Choroid plexus epithelial cell (primary cell): Measurements from ENCODE around the gene CAMK1D.

Experiments used
- DNase-seq: peaks from one replicate; pipeline ENCODE4 v3.0.0-alpha.2; 2010; ENCODE audit warnings: low read depth
- H3K4me3 ChIP-seq: 2 replicates; pipeline ENCODE4 v1.5.1; 2011; ENCODE audit warnings: low read depth, mild to moderate bottlenecking, control low read depth, low read length, moderate library complexity
- CTCF ChIP-seq: conservative IDR thresholded peaks from 2 replicates; pipeline ENCODE4 v1.5.1; 2011; ENCODE audit warnings: low read depth, mild to moderate bottlenecking, control low read depth, inconsistent platforms, low read length, moderate library complexity

CAMK1D gene

DNA sequence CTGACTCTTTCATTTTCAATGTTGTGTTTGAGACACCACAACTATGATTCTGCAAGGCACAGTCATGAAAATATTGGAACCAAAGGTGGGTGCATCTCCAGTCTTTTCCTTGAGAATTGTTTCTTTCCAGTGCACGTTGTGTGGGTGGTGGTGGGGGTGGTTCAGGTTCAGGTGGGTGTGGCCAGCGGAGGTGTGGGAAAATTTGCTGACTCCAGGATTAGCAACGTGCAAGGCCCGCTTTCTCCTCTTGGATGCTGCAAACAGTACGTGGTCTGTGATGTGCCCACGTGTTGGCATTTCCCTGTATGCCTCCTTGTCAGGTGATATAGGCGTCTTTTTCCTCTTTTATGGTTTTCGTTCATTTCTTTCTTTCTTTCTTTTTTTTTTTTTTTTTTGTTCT, 59.1 kb downstream of the CAMK1D start:
- no peak for DNase-seq
- H3K4me3 ChIP-seq, result no peak overlapping the region
- TF ChIP-seq CTCF, result no peak

DNA sequence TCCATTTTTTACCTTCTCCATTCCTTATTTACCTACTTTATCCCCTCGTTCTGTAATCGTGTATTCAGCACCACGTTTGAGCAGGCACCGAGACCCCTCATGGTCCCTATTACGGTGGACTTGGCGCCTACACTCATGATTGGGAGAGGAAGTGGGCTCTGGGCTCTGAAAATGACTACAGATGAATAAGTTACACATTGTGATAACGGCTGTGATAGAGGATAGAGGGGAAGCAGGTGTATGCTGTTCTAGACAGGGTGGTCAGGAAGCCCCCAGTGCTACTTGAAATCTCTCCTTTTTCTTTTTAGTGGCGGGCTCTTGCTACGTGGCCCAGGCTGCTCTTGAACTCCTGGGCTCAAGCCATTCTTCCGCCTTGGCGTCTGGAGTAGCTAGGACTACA, 59.8 kb downstream of the CAMK1D start:
- TF ChIP-seq CTCF, result no peak
- DNase-seq, result no peak
- no peak overlapping the region for H3K4me3 ChIP-seq

DNA sequence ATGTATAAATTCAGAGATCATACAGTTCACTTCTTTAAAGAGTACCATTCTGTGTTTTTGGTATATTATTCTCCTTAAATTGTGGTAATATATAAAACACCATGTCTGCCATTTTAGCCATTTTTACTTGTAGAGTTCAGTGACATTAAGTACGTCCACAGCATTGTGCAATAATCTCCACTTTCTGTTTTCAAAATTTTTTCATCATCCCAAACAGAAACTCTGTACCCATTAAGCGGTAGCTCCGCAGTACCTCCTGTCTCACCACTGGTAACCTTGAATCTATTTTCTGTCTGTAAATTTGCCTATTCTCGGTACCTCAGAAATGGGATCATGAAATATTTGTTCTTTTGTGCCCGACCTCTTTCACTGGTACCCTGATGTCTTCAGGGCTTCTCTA, 60.3 kb downstream of the CAMK1D start:
- no peak for TF ChIP-seq CTCF
- DNase-seq, result no peak
- H3K4me3 ChIP-seq, result no peak overlapping the region

DNA sequence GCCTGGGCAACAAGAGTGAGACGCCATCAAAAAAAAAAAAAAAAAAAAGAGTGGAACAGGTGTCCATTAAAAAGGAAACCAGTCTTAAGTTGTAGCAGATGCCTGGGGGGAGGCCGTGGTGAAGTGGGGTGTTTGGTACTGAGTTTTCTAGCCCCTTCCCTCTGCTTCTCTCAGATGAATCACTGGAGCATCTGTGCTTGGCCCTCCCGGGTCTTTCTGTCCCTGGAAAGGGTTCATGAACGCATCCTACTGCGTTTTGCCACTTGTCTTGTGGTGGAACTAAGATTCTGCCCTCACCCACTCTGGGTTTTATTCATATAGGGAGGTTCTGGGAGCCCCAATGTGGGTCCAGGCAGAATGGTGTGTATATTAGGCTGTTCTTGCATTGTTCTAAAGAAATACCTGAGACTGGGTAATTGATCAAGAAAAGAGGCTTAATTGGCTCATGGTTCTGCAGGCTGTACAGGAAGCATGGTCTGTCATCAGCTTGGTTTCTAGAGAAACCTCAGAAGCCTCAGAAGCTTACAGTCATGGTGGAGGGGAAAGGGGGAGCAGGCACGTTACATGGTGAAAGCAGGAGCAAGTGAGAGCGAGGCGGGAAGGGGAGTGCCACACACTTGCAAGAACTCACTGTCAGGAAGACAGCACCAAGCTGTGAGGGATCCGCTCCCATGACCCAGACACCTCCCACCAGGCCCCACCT, 63.5 kb downstream of the CAMK1D start:
- no peak overlapping the region for H3K4me3 ChIP-seq
- no peak for DNase-seq
- TF ChIP-seq CTCF, result no peak

DNA sequence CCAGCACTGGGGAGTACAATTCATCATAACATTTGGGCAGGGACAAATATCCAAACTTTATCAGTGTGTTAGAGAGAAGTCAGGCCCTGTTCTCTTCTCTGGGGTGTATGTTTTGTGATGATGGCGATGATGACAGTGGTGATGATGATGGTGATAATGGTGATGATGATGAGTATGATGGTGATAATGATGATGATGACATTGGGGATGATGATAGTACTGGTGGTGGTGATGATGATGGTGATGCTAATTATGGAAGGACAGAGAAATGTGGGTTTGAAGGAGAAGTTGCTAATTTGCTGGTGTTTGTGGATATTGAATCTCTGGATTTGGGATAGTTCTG, 64.0 kb downstream of the CAMK1D start:
- no peak for DNase-seq
- no peak overlapping the region for H3K4me3 ChIP-seq
- no peak for TF ChIP-seq CTCF

DNA sequence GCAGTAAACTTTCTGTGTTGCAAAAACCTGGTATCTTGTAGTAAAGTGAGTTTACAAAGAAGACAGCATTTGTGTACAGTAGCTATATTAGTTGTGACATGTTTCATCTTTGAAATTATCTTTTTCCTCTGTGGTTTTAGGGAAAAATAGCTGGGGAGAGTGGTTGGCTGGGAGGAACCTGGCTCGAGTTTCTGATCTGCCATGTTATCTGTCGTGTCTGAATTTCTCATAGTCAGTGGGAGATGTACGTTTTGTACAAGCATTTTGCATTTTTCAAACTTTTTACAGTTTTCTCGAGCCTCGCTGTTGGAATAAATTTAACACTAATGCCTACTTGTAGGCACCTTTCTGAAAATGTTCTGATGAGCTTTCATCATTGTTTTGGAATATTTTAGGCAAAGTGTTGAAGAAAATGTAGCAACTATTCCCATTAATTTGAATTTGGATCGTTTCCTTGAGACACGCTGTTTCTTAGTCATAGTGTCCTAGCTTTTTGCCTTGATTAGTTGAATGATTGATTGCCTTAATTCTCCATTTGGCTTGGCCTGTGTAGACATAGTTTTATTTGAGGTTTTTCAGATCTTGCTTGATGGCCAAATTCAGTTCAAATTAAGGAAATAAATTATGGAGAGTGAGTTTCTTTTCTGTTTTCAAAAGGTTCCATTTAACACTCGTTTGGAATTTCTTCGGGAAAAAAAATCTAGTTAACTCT, 65.1 kb downstream of the CAMK1D start:
- no peak for TF ChIP-seq CTCF
- H3K4me3 ChIP-seq, result no peak overlapping the region
- no peak for DNase-seq
